Peyer's patch (tissue), 4 donors: ENCODE data around the gene PPP1CB.

Experiments used
- CTCF ChIP-seq, 6 experiments: fragments of 450-650 bp in 4 of 6; fragments of 200-600 bp in 2 of 6; sonication (generic) in 1 of 6; IDR thresholded peaks; one replicate each; pipeline ENCODE4 v1.5.1; 2017 to 2019; ENCODE audit warnings: antibody characterized with exemption in 6 of 6, mild to moderate bottlenecking in 3 of 6, moderate library complexity in 1 of 6
- POLR2A ChIP-seq, 2 donors: fragments of 450-650 bp; IDR thresholded peaks; one replicate each; pipeline ENCODE4 v1.5.1; 2017; ENCODE audit warnings: antibody characterized with exemption in 2 of 2, mild to moderate bottlenecking in 2 of 2, moderate library complexity in 2 of 2

DNA sequence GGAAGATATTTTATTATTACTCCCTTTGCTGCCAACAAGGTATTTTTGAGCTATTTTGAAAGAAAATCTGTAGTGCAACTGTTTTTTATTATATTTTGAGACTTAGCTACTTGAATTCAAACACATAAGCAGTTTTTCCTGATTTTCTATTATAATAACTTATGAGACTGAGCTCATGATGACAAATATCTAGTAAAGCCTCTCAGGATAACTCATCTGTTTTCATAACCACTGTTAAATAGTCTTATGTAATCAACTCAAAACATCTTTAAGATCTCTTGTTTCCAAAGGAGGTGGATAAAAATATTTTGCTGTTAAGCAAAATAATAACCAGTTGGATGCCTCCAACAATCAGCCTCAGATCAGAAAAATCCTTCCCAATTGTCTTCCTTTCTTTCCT is 21.9 kb upstream of the PPP1CB start:
- TF ChIP-seq CTCF (IDR thresholded peaks at IDR 0.05) (no peak), POLR2A (IDR thresholded peaks at IDR 0.05) (no peak)
